HG03097 (cell line): ENCODE data around the gene STEEP1.

Source experiments
- ATAC-seq: cut with Tn5 transposase; IDR thresholded peaks from one replicate; pipeline ENCODE4 v1.9.1; 2021; ENCODE audit not compliant: unreplicated experiment, low FRiP score

Gene STEEP1

GRCh38 chrX:119565107-119565663, at the start of gene STEEP1:
Gene STEEP1 (minus strand): TSS chrX:119565409. CDS start chrX:119565355, 54 bp downstream.
- ATAC-seq: peak; percentile 61

GRCh38 chrX:119614776-119615175, 49.6 kb upstream of the STEEP1 start:
- no peak for ATAC-seq

- ATAC-seq: no peak
Observed at GRCh38 chrX:119607018-119607389, 41.8 kb upstream of the STEEP1 start.

- ATAC-seq: peak; percentile 68
Observed at GRCh38 chrX:119606280-119607017, 41.2 kb upstream of the STEEP1 start, which contains the start of gene NKRF. Gene NKRF (minus strand): TSS chrX:119606424.

GRCh38 chrX:119605464-119606279, 40.5 kb upstream of the STEEP1 start:
- ATAC-seq: peak; percentile 10

GRCh38 chrX:119604766-119605463, 39.7 kb upstream of the STEEP1 start:
- ATAC-seq: no peak

- ATAC-seq: no peak
Observed at GRCh38 chrX:119602701-119603255, 37.6 kb upstream of the STEEP1 start.

- no peak for ATAC-seq
Observed at GRCh38 chrX:119589810-119590209, 24.6 kb upstream of the STEEP1 start.

GRCh38 chrX:119583431-119584059, 18.3 kb upstream of the STEEP1 start:
- ATAC-seq: no peak

GRCh38 chrX:119579414-119579813, 14.2 kb upstream of the STEEP1 start:
- no peak for ATAC-seq

GRCh38 chrX:119574394-119575266, 9.4 kb upstream of the STEEP1 start, which contains the start of gene UBE2A:
Gene UBE2A (plus strand): TSS chrX:119574563. CDS start chrX:119574712, 149 bp downstream.
- peak; percentile 80 for ATAC-seq

GRCh38 chrX:119573840-119574393, 8.7 kb upstream of the STEEP1 start:
- ATAC-seq: no peak

GRCh38 chrX:119573222-119573621, 8.0 kb upstream of the STEEP1 start:
- no peak for ATAC-seq

GRCh38 chrX:119570351-119570835, 5.2 kb upstream of the STEEP1 start:
- ATAC-seq: no peak

- ATAC-seq: no peak
Observed at GRCh38 chrX:119552508-119552907, 12.7 kb downstream of the STEEP1 start.

- ATAC-seq: no peak
Observed at GRCh38 chrX:119549327-119550016, 15.7 kb downstream of the STEEP1 start.

GRCh38 chrX:119541188-119541587, 24.0 kb downstream of the STEEP1 start:
- ATAC-seq: no peak

GRCh38 chrX:119539872-119540271, 25.3 kb downstream of the STEEP1 start:
- no peak for ATAC-seq
